HG03439 (cell line): Measurements from ENCODE around the gene TMPRSS7.
"Not testable (repeated sequence)": the region's sequence is repeated elsewhere in the genome, so short reads cannot be mapped to it uniquely, and the experiment has no call there.

Experiments
- ATAC-seq: cut with Tn5 transposase; IDR thresholded peaks from one replicate; pipeline ENCODE4 v1.9.1; 2021; ENCODE audit warnings: mild to moderate bottlenecking, moderate library complexity; ENCODE audit not compliant: unreplicated experiment

TMPRSS7 gene

GRCh38 chr3:112053229-112053628, 18.7 kb downstream of the TMPRSS7 start:
- ATAC-seq: no peak

- no peak for ATAC-seq
Observed at GRCh38 chr3:112056451-112056929, 22.0 kb downstream of the TMPRSS7 start.

GRCh38 chr3:112059497-112059896, 25.0 kb downstream of the TMPRSS7 start:
- ATAC-seq: no peak

- ATAC-seq: no peak
Observed at GRCh38 chr3:112061152-112061551, 26.6 kb downstream of the TMPRSS7 start.

GRCh38 chr3:112072387-112073060, 38.0 kb downstream of the TMPRSS7 start:
- not testable (repeated sequence) for ATAC-seq

GRCh38 chr3:112074006-112074405, 39.5 kb downstream of the TMPRSS7 start:
- no peak for ATAC-seq

GRCh38 chr3:112074616-112075497, 40.3 kb downstream of the TMPRSS7 start:
- peak; percentile 83 for ATAC-seq

- ATAC-seq: no peak
Observed at GRCh38 chr3:112078125-112079083, 43.9 kb downstream of the TMPRSS7 start.

- no peak for ATAC-seq
Observed at GRCh38 chr3:112083239-112083638, 48.7 kb downstream of the TMPRSS7 start.

- no peak for ATAC-seq
Observed at GRCh38 chr3:112084980-112085705, 50.6 kb downstream of the TMPRSS7 start.

GRCh38 chr3:112085735-112086075, 51.2 kb downstream of the TMPRSS7 start:
- no peak for ATAC-seq

- ATAC-seq: peak; percentile 89
Observed at GRCh38 chr3:112086076-112086854, 51.7 kb downstream of the TMPRSS7 start, which contains the start of gene C3orf52. Gene C3orf52, plus strand, starts transcription at chr3:112086389. Its CDS starts 19 bp downstream, at chr3:112086408.

- ATAC-seq: no peak
Observed at GRCh38 chr3:112086875-112087524, 52.5 kb downstream of the TMPRSS7 start.

GRCh38 chr3:112087746-112088145, 53.2 kb downstream of the TMPRSS7 start:
- no peak for ATAC-seq

GRCh38 chr3:112088944-112089343, 54.4 kb downstream of the TMPRSS7 start:
- ATAC-seq: no peak

- ATAC-seq: no peak
Observed at GRCh38 chr3:112089956-112090886, 55.7 kb downstream of the TMPRSS7 start.

- ATAC-seq: no peak
Observed at GRCh38 chr3:112090887-112091586, 56.5 kb downstream of the TMPRSS7 start.
